ENCODE results near the gene REEP1. TPM values are rescaled to one million over a fixed set of nuclear protein-coding genes. Genes with fewer than 3 reads are reported as not detected.

The REEP1 gene
- total RNA-seq, 4 donors from 2014 or later, result 0.39 to 3.3 (median 1.7) TPM

GRCh38 chr2:86241611-86242010 is 95.8 kb downstream of the REEP1 start:
- TF ChIP-seq POLR2A (IDR thresholded peaks at IDR 0.05), result no peak
- TF ChIP-seq CTCF (IDR thresholded peaks at IDR 0.05), result no peak
- TF ChIP-seq EP300 (IDR thresholded peaks at IDR 0.05), result no peak
- Histone ChIP-seq H3K36me3 (no peaks in the 10 kb centered on the region), H3K27ac (no peak overlapping the region), H3K27me3 (no peaks in the 10 kb centered on the region), H3K4me3 (no peak overlapping the region), H3K4me1 (no peaks in the 10 kb centered on the region), H3K9me3 (no peaks in the 10 kb centered on the region)
- DNase-seq (ENCODE audit: low spot score in 2 of 2), result no peak
- 79 to 85% methylated on average over 6 of the region's 6 CpGs for WGBS, 2 donors

- TF ChIP-seq EP300 (IDR thresholded peaks at IDR 0.05), result no peak
- TF ChIP-seq CTCF (IDR thresholded peaks at IDR 0.05), result no peak
- TF ChIP-seq POLR2A (IDR thresholded peaks at IDR 0.05), result no peak
- WGBS, 2 donors, result 90 to 94% methylated on average over 14 of the region's 14 CpGs
- H3K27ac ChIP-seq, result no peak overlapping the region
- H3K27me3 ChIP-seq, result no peaks in the 10 kb centered on the region
- H3K4me3 ChIP-seq, result no peak overlapping the region
- H3K4me1 ChIP-seq, result peaks cover 0 to 3% (median 0%) of the 10 kb centered on the region in 4 donors
- DNase-seq (ENCODE audit: low spot score in 2 of 2), result no peak
- H3K36me3 ChIP-seq, result no peaks in the 10 kb centered on the region
- no peaks in the 10 kb centered on the region for H3K9me3 ChIP-seq
Measured at GRCh38 chr2:86240251-86240650, 97.2 kb downstream of the REEP1 start.

GRCh38 chr2:86239745-86240144 is 97.7 kb downstream of the REEP1 start:
- no peak for DNase-seq (ENCODE audit: low spot score in 2 of 2)
- Histone ChIP-seq H3K9me3 (no peaks in the 10 kb centered on the region), H3K4me1 (peaks cover 0 to 3% (median 0%) of the 10 kb centered on the region in 4 donors), H3K27ac (no peak overlapping the region), H3K36me3 (no peaks in the 10 kb centered on the region), H3K27me3 (no peaks in the 10 kb centered on the region), H3K4me3 (no peak overlapping the region)
- no peak for TF ChIP-seq POLR2A (IDR thresholded peaks at IDR 0.05)
- TF ChIP-seq EP300 (IDR thresholded peaks at IDR 0.05), result no peak
- no peak for TF ChIP-seq CTCF (IDR thresholded peaks at IDR 0.05)
- WGBS, 2 donors, result 87 to 91% methylated on average over 8 of the region's 8 CpGs

DNA sequence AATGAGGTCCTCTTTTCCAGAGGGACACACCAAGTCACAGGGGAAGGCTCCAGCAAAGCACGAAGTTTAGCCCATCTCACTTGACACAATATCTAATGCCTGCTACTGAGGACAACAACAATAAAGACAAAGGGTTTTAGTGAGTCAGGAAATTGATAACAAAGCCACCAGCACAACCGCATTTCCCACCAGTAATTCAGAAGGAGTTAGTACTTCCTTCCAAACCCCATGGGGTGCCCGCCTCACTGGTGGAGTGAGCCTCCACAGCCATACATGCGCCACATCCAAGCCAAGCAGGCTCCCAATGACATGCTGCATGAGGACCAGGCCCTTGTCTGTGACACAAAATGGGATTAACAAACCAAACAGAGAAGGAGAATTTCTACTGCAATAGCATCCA is 98.1 kb downstream of the REEP1 start:
- WGBS, 2 donors, result 67 to 72% methylated on average over 4 of the region's 4 CpGs

DNA sequence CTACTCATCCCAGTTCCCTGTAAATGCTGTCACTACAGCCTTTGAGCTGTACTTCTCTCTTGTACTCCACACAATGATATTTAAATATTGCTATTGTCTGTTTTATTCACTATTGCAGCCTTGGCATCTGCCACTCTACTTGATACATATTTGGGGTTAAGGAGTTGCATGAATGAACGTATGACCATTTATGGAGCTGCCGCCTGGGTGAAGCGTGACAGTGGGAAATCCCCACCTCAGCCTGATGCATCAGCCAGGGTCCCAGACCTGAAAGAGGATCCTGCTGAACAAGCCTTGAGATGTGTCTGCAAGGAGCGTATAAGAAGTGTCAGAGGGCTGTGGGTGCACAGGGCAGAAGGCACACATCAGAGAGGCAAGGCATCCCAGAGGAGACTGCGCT is 99.1 kb downstream of the REEP1 start:
- no peak overlapping the region for H3K4me3 ChIP-seq
- no peaks in the 10 kb centered on the region for H3K27me3 ChIP-seq
- TF ChIP-seq EP300 (IDR thresholded peaks at IDR 0.05) (no peak), CTCF (IDR thresholded peaks at IDR 0.05) (no peak), POLR2A (IDR thresholded peaks at IDR 0.05) (no peak)
- H3K4me1 ChIP-seq, result peaks cover 0 to 5% (median 0%) of the 10 kb centered on the region in 4 donors
- H3K36me3 ChIP-seq, result no peaks in the 10 kb centered on the region
- DNase-seq (ENCODE audit: low spot score in 2 of 2), result no peak
- no peaks in the 10 kb centered on the region for H3K9me3 ChIP-seq
- no peak overlapping the region for H3K27ac ChIP-seq
- 81 to 83% methylated on average over 5 of the region's 5 CpGs for WGBS, 2 donors

More for the DNA sequence above, 98.1 kb downstream of the REEP1 start:
- no peak for DNase-seq (ENCODE audit: low spot score in 2 of 2)
- Histone ChIP-seq H3K27me3 (no peaks in the 10 kb centered on the region), H3K4me1 (peaks cover 0 to 5% (median 0%) of the 10 kb centered on the region in 4 donors), H3K9me3 (no peaks in the 10 kb centered on the region), H3K4me3 (no peak overlapping the region), H3K36me3 (no peaks in the 10 kb centered on the region), H3K27ac (no peak overlapping the region)
- TF ChIP-seq EP300 (IDR thresholded peaks at IDR 0.05) (no peak), CTCF (IDR thresholded peaks at IDR 0.05) (no peak)
